Fibroblast of villous mesenchyme (primary cell): ENCODE measurements around the gene SRPK3. TPM values are rescaled to one million over a fixed set of nuclear protein-coding genes. Genes with fewer than 3 reads are reported as not detected.

ENCODE experiments used
- DNase-seq: peaks from one replicate; pipeline ENCODE4 v3.0.0-alpha.2; 2010; ENCODE audit warnings: low read depth
- H3K4me3 ChIP-seq: 2 replicates; pipeline ENCODE4 v1.5.1; 2011; ENCODE audit warnings: low read depth, mild to moderate bottlenecking, low read length
- CTCF ChIP-seq: IDR thresholded peaks from 2 replicates; pipeline ENCODE4 v1.5.1; 2012; ENCODE audit warnings: low read depth, mild to moderate bottlenecking, low read length; ENCODE audit not compliant: insufficient read depth
- total RNA-seq: library from RNA; depleted of rRNA; stranded (reverse); fragments of >200 nt; gene quantifications from 2 replicates; pipeline ENCODE4 v1.2.3, GENCODE V29; 2012

The SRPK3 gene
- total RNA-seq, 1 donor: 0.86 TPM

GRCh38 chrX:153764786-153765137 lies 16.1 kb upstream of the SRPK3 start:
- no peak for TF ChIP-seq CTCF
- DNase-seq: no peak
- no peak overlapping the region for H3K4me3 ChIP-seq

- no peak for TF ChIP-seq CTCF
- H3K4me3 ChIP-seq: peak overlapping the region; percentile 52
- peak; percentile 23 for DNase-seq
Measured at GRCh38 chrX:153765138-153766079, 15.4 kb upstream of the SRPK3 start.

GRCh38 chrX:153766098-153766817 lies 14.6 kb upstream of the SRPK3 start:
- DNase-seq: peak; percentile 62
- no peak for TF ChIP-seq CTCF

GRCh38 chrX:153766871-153767673 lies 13.8 kb upstream of the SRPK3 start:
- no peak for DNase-seq
- no peak for TF ChIP-seq CTCF
- H3K4me3 ChIP-seq: no peak overlapping the region

More at GRCh38 chrX:153766098-153766817, 14.6 kb upstream of the SRPK3 start:
- peak overlapping the region; percentile 52 for H3K4me3 ChIP-seq

GRCh38 chrX:153767674-153768055 lies 13.2 kb upstream of the SRPK3 start:
- TF ChIP-seq CTCF: no peak
- H3K4me3 ChIP-seq: no peak overlapping the region
- DNase-seq: no peak

GRCh38 chrX:153768311-153769157 lies 12.3 kb upstream of the SRPK3 start:
- H3K4me3 ChIP-seq: no peak overlapping the region
- DNase-seq: no peak
- no peak for TF ChIP-seq CTCF
